Activated CD4-positive, alpha-beta T cell treated with anti-CD3 and anti-CD28 coated beads, Interleukin-2, amount 10 ng/mL, durations not matched to agents 24 days and 14 days (primary cell): ENCODE results near the gene CRYM. TPM values are rescaled to one million over a fixed set of nuclear protein-coding genes. Genes with fewer than 3 reads are reported as not detected.
"Not testable (repeated sequence)": the region's sequence is repeated elsewhere in the genome, so short reads cannot be mapped to it uniquely, and the experiment has no call there.

ENCODE experiments used
- DNase-seq: peaks from one replicate; pipeline ENCODE4 v3.0.0; 2022
- H3K27ac Mint-ChIP-seq: one replicate; pipeline ENCODE4 v1.8.0; 2022; ENCODE audit warnings: mild to moderate bottlenecking, mixed read lengths
- H3K27me3 Mint-ChIP-seq: one replicate; pipeline ENCODE4 v1.8.0; 2022; ENCODE audit warnings: mixed read lengths
- H3K36me3 Mint-ChIP-seq: one replicate; pipeline ENCODE4 v1.8.0; 2022; ENCODE audit warnings: low read depth, mild to moderate bottlenecking, mixed read lengths
- H3K4me1 Mint-ChIP-seq: one replicate; pipeline ENCODE4 v1.8.0; 2021; ENCODE audit warnings: mixed read lengths
- H3K4me3 Mint-ChIP-seq: one replicate; pipeline ENCODE4 v1.8.0; 2022; ENCODE audit warnings: mild to moderate bottlenecking, moderate library complexity, mixed read lengths
- H3K9me3 Mint-ChIP-seq: one replicate; pipeline ENCODE4 v1.8.0; 2021; ENCODE audit warnings: mixed read lengths
- intact Hi-C: fragments of 100-400 bp; cut with micrococcal nuclease; formaldehyde crosslinking; loops from one replicate; pipeline ENCODE4 v1.15.1; 2023
- total RNA-seq: library from RNA; stranded (reverse); gene quantifications from 2 replicates; pipeline ENCODE4 v1.2.3, GENCODE V29; 2022

CRYM gene
- total RNA-seq, 1 donor from 2014 or later, result not detected

DNA sequence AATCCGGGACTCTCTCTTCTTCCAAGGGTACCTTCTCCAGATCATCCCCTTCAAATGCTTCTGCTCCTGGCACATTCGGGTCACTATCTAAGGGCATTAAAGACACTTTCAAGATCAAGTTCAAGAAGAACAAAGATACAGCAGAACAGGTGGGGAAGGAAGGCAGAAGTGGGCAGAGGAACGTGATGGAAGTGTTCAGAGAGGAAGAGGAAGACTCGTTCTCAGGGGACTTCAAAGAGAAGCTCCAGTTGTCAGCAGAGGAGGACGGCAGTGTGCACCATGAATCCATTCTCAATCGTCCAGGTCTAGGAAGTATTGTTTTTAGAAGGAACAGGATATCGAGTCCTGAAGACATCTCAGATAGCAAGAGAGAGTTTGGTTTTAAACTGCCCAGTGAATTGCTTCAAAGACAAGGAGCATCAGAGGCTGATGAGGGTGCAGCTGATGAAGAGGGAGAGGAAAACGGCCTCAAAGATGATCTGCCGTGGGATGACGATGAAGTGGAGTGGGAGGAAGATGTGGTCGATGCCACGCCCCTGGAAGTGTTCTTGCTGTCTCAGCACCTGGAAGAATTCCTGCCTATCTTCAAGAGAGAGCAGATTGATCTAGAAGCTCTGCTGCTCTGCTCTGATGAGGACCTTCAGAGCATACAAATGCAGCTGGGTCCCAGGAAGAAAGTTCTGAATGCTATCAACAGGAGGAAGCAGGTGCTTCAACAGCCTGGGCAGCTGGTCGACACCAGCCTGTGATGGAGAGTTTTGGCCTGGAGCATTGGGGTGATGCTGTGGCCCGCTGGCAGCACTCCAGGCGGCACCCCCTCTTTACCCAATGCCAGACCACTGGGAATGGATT is 27.8 kb downstream of the CRYM start:
- no peaks in the 10 kb centered on the region for H3K4me1 Mint-ChIP-seq
- H3K27me3 Mint-ChIP-seq, result peaks cover 11% of the 10 kb centered on the region
- H3K4me3 Mint-ChIP-seq, result no peak overlapping the region
- no peak for DNase-seq
- H3K9me3 Mint-ChIP-seq, result no peaks in the 10 kb centered on the region
- no peak overlapping the region for H3K27ac Mint-ChIP-seq
- H3K36me3 Mint-ChIP-seq, result no peaks in the 10 kb centered on the region
- intact Hi-C loops, result no loop called here

DNA sequence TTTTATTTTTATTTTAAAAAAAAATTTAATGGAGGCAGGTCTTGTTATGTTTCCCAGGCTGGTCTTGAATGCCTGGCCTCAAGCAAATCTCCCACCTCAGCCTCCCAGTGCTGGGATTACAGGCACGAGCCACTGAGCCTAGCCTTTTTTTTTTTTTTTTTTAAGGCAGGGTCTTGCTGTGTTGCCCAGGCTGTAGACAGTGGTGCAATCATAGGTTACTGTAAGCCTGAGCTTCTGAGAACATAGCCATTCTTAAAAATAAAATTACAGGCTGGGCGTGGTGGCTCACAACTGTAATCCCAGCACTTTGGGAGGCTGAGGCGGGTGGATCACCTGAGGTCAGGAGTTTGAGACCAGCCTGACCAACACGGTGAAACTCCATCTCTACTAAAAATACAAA is 29.9 kb downstream of the CRYM start:
- DNase-seq, intact Hi-C loops, H3K9me3 Mint-ChIP-seq, H3K4me1 Mint-ChIP-seq, H3K36me3 Mint-ChIP-seq, H3K4me3 Mint-ChIP-seq, H3K27ac Mint-ChIP-seq: not testable (repeated sequence)
- H3K27me3 Mint-ChIP-seq, result peaks cover 11% of the 10 kb centered on the region

DNA sequence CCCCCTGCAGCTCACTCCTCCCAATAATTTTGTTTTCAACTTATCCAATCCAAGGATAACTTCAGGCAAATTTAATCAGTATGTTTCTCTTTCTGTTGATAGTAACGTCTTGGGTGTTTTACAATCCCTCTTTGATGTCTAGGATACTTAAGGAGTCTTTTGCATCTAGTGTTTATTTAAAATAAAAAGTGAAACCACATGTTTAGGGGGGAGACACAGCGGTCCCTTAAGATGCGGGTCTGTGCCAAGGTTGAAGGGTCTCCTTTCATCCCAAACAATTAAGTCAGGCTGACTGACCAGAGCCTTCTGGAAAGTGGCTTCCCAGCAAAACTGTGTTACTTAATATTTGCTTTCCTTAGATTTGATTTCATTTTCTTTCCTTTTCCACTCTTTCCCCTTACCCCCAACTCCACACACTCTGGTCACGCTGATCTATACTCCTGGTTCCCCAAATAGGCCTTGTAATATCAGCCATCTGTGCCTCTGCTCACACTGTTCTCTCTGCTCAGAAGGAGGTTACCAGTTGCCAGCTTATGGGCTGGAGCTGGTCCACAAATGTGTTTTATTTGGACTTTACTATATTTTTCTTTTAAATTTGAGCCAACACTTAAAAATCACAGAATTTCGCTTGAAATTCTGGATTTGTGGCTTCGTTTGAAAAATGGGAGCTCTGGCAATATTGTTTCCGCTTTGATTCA is 33.4 kb downstream of the CRYM start:
- no peaks in the 10 kb centered on the region for H3K4me1 Mint-ChIP-seq
- H3K4me3 Mint-ChIP-seq, result no peak overlapping the region
- no peak overlapping the region for H3K27ac Mint-ChIP-seq
- peaks cover 13% of the 10 kb centered on the region for H3K27me3 Mint-ChIP-seq
- intact Hi-C loops, result no loop called here
- no peak for DNase-seq
- no peaks in the 10 kb centered on the region for H3K9me3 Mint-ChIP-seq
- H3K36me3 Mint-ChIP-seq, result no peaks in the 10 kb centered on the region

DNA sequence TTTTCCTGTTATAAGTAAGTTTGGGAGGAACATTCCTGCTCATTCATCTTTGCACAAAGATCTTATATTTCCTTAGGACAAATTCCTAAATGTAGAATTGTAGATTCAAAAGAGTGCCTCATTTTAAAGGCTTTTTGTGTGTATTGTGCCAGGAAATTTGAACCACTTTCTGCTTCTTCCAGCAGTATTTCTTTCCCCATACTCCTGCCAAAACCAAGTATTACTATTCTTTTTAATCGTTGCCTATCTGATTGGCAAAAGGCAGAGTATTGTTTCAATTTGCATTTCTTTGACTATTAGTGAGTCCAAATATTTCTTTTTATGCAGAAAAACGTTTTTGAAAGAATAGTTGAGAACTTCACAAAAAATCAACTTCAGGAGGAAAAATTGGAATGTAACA is 35.3 kb downstream of the CRYM start:
- no peaks in the 10 kb centered on the region for H3K4me1 Mint-ChIP-seq
- no peaks in the 10 kb centered on the region for H3K36me3 Mint-ChIP-seq
- no peak overlapping the region for H3K4me3 Mint-ChIP-seq
- H3K27ac Mint-ChIP-seq, result no peak overlapping the region
- DNase-seq, result no peak
- no peaks in the 10 kb centered on the region for H3K9me3 Mint-ChIP-seq
- peaks cover 15% of the 10 kb centered on the region for H3K27me3 Mint-ChIP-seq
- intact Hi-C loops, result no loop called here

DNA sequence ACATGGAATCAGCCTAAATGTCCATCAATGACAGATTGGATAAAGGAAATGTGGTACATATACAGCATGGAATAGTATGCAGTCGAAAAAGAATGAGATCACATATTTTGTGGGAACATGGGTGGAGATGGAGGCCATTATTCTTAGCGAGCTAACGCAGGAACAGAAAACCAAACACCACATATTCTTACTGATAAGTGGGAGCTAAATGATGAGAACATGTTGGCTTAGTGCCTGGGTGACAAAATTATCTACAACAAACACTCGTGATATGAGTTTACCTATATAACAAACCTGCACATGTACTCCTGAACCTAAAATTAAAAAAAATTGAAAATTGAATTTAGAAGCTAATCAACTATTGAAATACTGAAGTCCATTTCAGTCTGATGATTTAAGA is 38.4 kb downstream of the CRYM start:
- H3K27ac Mint-ChIP-seq, result no peak overlapping the region
- no peaks in the 10 kb centered on the region for H3K4me1 Mint-ChIP-seq
- peaks cover 13% of the 10 kb centered on the region for H3K27me3 Mint-ChIP-seq
- intact Hi-C loops, result no loop called here
- no peaks in the 10 kb centered on the region for H3K36me3 Mint-ChIP-seq
- no peak for DNase-seq
- no peak overlapping the region for H3K4me3 Mint-ChIP-seq
- H3K9me3 Mint-ChIP-seq, result peaks cover 3% of the 10 kb centered on the region

DNA sequence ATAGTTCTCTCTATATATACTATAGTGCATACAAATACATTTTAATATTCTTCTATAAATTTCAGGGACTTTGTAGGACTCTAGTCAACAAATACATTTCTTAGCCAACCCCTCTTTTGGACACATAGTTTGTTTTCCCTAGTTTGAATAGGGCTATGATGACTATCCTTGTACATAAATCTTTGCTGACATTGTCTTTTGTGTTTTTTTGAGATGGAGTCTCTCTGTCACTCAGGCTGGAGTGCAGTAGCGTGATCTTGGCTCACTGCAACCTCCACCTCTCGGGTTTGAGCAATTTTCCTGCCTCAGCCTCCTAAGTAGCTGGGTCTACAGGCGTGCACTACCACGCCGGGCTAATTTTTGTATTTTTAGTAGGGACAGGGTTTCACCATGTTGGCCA is 41.3 kb downstream of the CRYM start:
- peaks cover 18% of the 10 kb centered on the region for H3K27me3 Mint-ChIP-seq
- DNase-seq, result no peak
- no peak overlapping the region for H3K27ac Mint-ChIP-seq
- peaks cover 3% of the 10 kb centered on the region for H3K9me3 Mint-ChIP-seq
- H3K4me1 Mint-ChIP-seq, result no peaks in the 10 kb centered on the region
- no peak overlapping the region for H3K4me3 Mint-ChIP-seq
- intact Hi-C loops, result no loop called here
- H3K36me3 Mint-ChIP-seq, result no peaks in the 10 kb centered on the region

DNA sequence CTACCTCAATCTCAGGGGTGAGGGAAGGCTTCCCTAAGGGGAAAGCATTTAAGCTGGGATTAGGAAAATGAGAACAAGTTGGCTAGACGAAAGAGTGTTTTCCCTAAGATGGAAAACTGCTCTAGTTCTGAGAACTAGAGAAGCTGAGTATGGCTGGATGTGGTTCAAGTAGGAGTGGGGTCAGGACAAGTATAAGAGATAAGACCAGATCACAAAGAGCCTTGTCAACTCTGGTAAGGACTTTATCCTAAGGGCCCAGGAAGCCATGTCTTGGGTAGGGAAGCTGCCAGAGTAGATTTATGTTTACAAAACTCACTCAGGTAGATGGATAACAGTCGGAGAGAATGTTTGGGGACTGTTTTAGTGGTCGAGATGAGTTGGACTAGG is 42.9 kb downstream of the CRYM start:
- Mint-ChIP-seq H3K4me1 (no peaks in the 10 kb centered on the region), H3K36me3 (no peaks in the 10 kb centered on the region), H3K27ac (no peak overlapping the region), H3K27me3 (peaks cover 25% of the 10 kb centered on the region), H3K4me3 (no peak overlapping the region), H3K9me3 (peaks cover 3% of the 10 kb centered on the region)
- intact Hi-C loops, result no loop called here
- DNase-seq, result no peak

DNA sequence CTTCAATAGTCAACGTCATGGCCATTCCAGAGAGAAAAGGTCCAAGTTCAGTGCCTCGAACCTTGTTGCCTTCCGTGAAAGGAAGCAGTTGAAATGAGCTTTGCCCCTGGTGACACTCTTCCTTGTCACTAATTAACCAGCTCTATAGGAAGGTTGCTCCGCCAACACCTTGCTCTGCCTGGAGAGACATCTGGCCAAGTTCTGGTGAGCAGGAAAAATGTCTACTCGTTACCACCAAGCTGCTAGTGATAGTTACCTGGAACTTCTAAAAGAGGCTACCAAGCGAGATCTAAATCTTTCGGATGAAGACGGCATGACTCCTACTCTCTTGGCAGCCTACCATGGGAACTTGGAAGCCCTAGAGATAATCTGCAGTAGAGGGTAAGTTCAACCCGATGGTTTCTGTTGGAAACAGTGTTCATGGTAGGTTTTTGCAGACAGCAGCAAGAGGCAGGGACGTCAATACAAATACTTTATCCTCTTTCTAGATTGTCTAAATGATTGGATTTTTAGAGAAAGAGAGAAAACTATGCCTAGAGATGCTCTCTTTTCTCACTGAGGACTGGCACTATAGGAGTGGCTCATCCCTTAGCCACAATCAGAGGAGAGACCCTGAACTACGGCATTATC is 44.5 kb downstream of the CRYM start, which contains the start of gene ANKS4B:
ANKS4B (plus strand) TSS at position 179 of the 630 bp plus-strand sequence; CDS start at position 218, 39 bp downstream.
- DNase-seq, result no peak
- Mint-ChIP-seq H3K27ac (no peak within 1 kb of the TSS), H3K36me3 (no peaks in the 10 kb centered on the region), H3K9me3 (peaks cover 3% of the 10 kb centered on the region), H3K4me3 (no peak within 1 kb of the TSS), H3K27me3 (peaks cover 28% of the 10 kb centered on the region), H3K4me1 (no peaks in the 10 kb centered on the region)
- intact Hi-C loops, result no loop called here

DNA sequence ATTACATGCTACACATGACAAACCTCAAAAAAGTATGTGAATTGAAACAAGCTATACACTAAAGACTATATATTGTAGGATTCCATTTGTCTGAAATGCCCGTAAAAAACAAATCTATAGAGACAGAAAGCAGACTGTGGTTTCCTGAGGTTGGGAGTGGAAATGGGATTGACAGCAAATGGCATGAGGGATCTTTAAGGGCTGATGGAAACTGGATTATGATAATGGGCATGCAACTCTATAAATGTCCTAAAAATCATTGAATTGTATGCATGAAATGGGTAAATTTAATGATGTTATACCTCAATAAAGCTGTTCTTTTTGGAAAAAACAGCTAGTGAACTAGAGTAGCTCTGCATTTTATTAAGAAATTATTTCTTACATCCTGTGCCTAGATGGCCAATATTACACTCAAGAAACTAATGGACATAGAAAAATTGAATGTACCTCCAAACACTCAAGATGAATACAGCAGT is 45.0 kb downstream of the CRYM start:
- Mint-ChIP-seq H3K27ac (no peak overlapping the region), H3K4me3 (no peak overlapping the region), H3K4me1 (no peaks in the 10 kb centered on the region), H3K36me3 (no peaks in the 10 kb centered on the region), H3K27me3 (peaks cover 33% of the 10 kb centered on the region), H3K9me3 (peaks cover 3% of the 10 kb centered on the region)
- DNase-seq, result no peak
- intact Hi-C loops, result no loop called here

DNA sequence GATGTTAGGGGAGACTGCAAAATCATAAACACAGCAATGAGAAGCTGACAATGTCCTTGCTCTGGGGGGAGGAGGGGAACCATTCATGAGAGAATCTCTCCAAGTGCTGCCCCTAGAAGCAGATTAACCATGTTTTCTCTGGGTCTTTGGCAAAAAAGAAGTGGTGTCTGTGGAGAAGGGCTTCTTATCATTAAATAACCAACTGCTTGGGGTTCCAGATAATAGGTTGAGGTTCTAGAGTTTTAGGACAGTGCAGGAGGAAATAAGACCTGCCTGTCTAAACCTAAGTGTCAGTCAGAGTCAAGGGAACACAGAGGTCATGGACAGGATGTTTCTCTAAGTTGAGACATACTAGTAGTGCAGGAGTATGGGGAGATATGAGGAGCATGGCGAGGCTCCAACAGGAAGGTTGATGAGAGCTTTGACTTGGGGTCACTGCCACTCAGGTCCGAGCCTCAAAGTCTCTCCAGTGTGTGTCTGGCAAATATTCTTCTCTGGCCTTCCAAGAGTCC is 49.7 kb downstream of the CRYM start:
- Mint-ChIP-seq H3K27me3 (peaks cover 40% of the 10 kb centered on the region), H3K36me3 (no peaks in the 10 kb centered on the region), H3K4me1 (peaks cover 4% of the 10 kb centered on the region), H3K9me3 (no peaks in the 10 kb centered on the region), H3K27ac (no peak overlapping the region), H3K4me3 (no peak overlapping the region)
- DNase-seq, result no peak
- intact Hi-C loops, result no loop called here

DNA sequence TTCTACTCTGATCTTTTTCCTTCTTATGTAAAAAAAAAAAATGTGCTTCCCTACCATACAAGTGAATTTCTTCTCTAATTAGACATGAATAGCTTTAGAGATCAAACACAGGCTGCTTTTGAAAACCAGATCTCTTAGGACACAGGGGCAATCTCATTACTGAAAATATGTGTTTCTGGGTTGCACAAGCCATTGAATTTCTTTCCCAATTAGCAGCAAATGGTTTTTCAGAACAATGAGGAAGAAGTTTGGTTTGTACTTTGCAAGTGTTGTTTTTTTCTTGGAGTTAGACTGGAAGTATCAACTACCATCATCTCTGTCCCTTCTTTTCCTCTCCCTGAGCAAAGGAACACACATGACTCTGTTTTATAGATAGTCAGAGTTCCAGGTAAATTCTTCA is 50.2 kb downstream of the CRYM start:
- no peak for DNase-seq
- H3K4me1 Mint-ChIP-seq, result peaks cover 4% of the 10 kb centered on the region
- intact Hi-C loops, result no loop called here
- H3K36me3 Mint-ChIP-seq, result no peaks in the 10 kb centered on the region
- H3K4me3 Mint-ChIP-seq, result no peak overlapping the region
- H3K9me3 Mint-ChIP-seq, result no peaks in the 10 kb centered on the region
- H3K27ac Mint-ChIP-seq, result no peak overlapping the region
- H3K27me3 Mint-ChIP-seq, result peaks cover 38% of the 10 kb centered on the region

DNA sequence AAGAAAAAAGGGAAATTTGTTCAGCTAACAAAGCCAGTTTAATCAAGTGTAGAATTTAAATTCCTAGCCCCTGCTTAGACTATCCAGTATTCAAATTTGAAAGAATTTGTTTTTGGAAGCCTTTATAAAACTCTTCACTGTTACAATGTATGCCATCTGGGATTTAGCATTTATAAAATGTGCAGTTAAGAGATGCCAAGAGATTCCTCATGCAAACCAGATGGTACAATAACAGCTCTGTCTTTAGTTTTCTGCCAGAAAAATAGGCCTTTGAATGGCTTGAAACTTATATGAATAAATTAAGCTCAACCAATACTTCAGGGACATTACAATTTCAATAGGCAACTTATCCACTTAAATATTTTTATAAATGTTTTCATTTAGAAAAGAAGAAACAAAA is 51.3 kb downstream of the CRYM start:
- no peak for DNase-seq
- no peak overlapping the region for H3K4me3 Mint-ChIP-seq
- peaks cover 40% of the 10 kb centered on the region for H3K27me3 Mint-ChIP-seq
- no peaks in the 10 kb centered on the region for H3K9me3 Mint-ChIP-seq
- H3K27ac Mint-ChIP-seq, result no peak overlapping the region
- peaks cover 4% of the 10 kb centered on the region for H3K4me1 Mint-ChIP-seq
- H3K36me3 Mint-ChIP-seq, result no peaks in the 10 kb centered on the region
- intact Hi-C loops, result no loop called here

DNA sequence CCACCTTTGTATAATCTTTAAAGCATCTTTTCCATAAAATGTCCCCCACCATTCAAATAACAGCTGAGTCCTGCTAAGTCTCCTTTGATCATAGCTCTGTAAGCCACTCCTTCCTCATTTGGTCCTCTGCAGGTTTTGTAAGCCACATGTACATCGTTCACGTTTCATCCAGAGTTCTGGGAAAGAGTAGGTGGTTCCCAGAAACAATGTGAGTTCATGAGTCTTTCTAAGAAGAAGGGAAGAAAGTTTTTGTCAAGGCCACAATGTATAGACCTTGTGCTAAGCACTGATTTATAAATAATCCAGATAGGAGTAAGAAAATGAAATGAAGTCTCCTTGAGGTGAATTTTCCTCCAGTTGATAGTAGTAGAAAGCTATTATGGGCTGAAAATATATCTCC is 53.3 kb downstream of the CRYM start:
- no peak for DNase-seq
- peaks cover 47% of the 10 kb centered on the region for H3K27me3 Mint-ChIP-seq
- intact Hi-C loops, result no loop called here
- peaks cover 4% of the 10 kb centered on the region for H3K4me1 Mint-ChIP-seq
- no peak overlapping the region for H3K4me3 Mint-ChIP-seq
- H3K9me3 Mint-ChIP-seq, result no peaks in the 10 kb centered on the region
- H3K27ac Mint-ChIP-seq, result no peak overlapping the region
- no peaks in the 10 kb centered on the region for H3K36me3 Mint-ChIP-seq

DNA sequence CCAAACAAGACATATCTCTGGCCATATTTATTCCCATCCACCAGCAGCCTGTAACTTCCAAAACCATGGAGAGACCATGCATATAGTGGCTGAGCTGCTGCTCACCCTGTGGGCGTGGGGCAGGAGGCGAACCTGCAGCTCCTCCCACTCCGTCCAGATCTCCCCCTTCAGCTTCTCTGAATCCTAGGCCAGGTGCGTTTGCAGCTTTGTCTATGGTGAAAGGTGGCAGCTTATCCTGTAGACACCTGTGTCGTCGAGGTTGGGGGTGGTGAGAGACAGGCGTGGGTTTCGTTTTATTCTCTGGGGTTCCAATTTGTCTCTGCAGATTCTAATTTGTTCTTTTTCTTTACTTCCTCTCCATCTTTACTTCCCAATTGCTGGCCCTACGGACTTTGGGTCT is 54.3 kb downstream of the CRYM start:
- Mint-ChIP-seq H3K27ac (no peak overlapping the region), H3K36me3 (no peaks in the 10 kb centered on the region), H3K4me1 (peaks cover 4% of the 10 kb centered on the region), H3K4me3 (no peak overlapping the region), H3K27me3 (peaks cover 45% of the 10 kb centered on the region), H3K9me3 (no peaks in the 10 kb centered on the region)
- intact Hi-C loops, result no loop called here
- DNase-seq, result no peak
